ENCODE data around the gene NOVA2.
"Not testable (repeated sequence)": the region's sequence is repeated elsewhere in the genome, so short reads cannot be mapped to it uniquely, and the experiment has no call there.

NOVA2 gene

DNA sequence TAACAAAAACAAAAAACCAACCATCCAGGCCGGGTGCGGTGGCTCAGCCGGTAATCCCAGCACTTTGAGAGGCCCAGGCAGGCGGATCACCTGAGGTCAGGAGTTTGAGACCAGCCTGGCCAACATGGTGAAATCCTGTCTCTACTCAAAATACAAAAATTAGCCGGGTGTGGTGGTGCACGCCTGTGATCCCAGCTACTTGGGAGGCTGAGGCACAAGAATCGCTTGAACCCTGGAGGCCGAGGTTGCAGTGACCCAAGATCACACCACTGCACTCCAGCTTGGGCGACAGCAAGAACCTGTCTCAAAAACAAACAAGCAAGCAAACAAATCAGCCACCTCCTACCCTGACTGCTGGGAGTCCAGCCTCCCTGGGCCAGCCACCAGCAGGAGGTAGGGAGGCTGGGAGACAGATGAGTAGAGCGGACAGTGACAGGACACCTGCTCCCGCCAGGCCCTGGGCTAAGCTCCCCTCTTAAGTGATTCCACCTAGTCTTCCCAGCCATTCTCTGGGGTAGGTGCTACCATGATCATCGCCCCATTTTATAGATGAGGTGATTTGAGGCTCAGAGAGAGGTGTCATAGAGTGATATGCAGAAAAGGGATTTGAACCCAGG, 77.6 kb downstream of the NOVA2 start:
- H3K4me3 ChIP-seq; H3K9me3 ChIP-seq; DNase-seq (ENCODE audit: low spot score in 2 of 2); H3K4me1 ChIP-seq; in situ Hi-C loops (cut with MboI; ENCODE audit: low sequenced_read_pairs); H3K27me3 ChIP-seq (ENCODE audit: low read depth): not testable (repeated sequence)
- peaks cover 16% of the 10 kb centered on the region for H3K36me3 ChIP-seq (replicated peaks)

DNA sequence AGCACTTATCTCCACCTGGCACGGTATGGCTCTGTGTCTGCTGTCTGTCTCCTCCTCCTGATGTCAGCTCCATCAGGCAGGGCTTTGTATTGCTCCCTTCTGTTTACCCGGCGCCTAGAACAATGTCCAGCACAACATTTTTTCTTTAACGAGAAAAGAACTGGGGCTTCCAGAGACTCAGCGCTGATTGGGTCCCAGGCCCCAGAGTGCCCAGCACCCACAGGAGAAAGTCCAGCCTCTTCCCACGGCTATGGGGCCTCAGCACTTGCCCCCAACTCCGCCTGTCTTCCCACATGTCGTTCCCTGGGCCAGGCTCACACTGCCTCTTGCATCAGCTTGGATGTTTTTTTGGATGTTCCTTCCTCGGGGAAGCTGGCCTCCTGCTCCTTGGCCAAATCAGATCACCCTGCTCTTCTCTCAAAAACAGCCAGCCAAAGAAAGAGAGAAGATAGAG, 78.1 kb downstream of the NOVA2 start:
- DNase-seq (ENCODE audit: low spot score in 2 of 2) = no peak
- Histone ChIP-seq H3K4me1 (no peaks in the 10 kb centered on the region; the same call in 1 of the 2 replicates), H3K36me3 (replicated peaks) (peaks cover 16% of the 10 kb centered on the region), H3K4me3 (no peak overlapping the region), H3K9me3 (no peaks in the 10 kb centered on the region), H3K27me3 (ENCODE audit: low read depth) (no peaks in the 10 kb centered on the region)
- in situ Hi-C loops (cut with MboI; ENCODE audit: low sequenced_read_pairs) = no loop called here

DNA sequence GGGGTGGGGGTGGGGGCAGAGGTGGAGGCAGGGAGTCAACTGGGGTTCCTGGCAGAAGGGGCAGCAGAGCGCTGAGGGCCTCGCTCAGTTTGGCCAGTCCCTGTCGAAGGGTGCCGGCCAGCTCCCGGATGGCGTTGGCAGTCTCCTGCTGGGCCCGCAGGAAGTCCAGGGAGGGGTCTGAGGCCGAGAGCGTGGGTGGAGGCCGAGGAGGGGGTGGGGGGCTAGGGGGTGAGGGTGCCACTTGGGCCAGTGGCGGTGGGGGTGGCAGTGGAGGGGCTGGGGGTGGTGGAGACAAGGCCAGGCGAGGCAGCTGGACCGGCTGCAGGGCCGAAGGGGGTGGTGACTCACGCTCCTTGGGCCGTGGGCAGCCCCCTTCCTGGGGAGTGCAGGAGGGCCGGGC, 82.8 kb downstream of the NOVA2 start:
- Histone ChIP-seq H3K4me3 (no peak overlapping the region), H3K9me3 (no peaks in the 10 kb centered on the region), H3K27me3 (ENCODE audit: low read depth) (no peaks in the 10 kb centered on the region), H3K36me3 (replicated peaks) (no peaks in the 10 kb centered on the region; the same call in 1 of the 2 replicates), H3K4me1 (peaks cover 4% of the 10 kb centered on the region)
- no peak for DNase-seq (ENCODE audit: low spot score in 2 of 2)
- in situ Hi-C loops (cut with MboI; ENCODE audit: low sequenced_read_pairs) = no loop called here

DNA sequence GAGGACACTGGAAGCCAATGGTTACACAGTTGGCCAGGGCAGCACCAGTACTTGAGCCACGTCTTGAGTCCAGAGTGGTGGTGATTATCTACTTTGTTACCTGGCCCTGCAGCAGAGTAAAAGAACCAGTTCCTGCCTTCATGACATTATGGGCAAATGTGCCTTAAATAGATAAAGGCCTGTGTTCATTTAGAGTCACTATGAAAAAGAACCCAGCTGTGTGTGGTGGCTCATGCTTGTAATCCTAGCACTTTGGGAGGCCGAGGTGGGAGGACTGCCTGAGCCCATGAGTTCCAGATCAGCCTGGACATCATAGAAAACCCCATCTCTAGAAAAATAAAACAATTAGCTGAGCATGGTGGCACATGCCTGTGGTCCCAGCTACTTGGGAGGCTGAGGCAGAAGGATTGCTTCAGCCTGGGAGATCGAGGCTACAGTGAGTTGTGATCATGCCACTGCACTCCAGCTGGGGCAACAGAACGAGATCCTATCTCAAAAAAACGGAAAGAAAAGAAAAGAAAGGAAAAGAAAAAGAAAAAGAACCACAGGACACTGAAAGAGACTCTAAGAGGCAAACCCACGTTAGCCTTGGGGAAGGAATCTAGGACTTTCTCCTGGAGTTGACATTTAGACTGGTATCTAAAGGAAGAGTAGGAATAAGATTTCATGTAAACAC, 84.3 kb downstream of the NOVA2 start:
- H3K9me3 ChIP-seq = no peaks in the 10 kb centered on the region
- H3K4me3 ChIP-seq = no peak overlapping the region
- H3K4me1 ChIP-seq = peaks cover 11% of the 10 kb centered on the region
- no peaks in the 10 kb centered on the region for H3K27me3 ChIP-seq (ENCODE audit: low read depth)
- in situ Hi-C loops (cut with MboI; ENCODE audit: low sequenced_read_pairs) = no loop called here
- no peak for DNase-seq (ENCODE audit: low spot score in 2 of 2)
- peaks cover 4% of the 10 kb centered on the region; the same call in 1 of the 2 replicates for H3K36me3 ChIP-seq (replicated peaks)

DNA sequence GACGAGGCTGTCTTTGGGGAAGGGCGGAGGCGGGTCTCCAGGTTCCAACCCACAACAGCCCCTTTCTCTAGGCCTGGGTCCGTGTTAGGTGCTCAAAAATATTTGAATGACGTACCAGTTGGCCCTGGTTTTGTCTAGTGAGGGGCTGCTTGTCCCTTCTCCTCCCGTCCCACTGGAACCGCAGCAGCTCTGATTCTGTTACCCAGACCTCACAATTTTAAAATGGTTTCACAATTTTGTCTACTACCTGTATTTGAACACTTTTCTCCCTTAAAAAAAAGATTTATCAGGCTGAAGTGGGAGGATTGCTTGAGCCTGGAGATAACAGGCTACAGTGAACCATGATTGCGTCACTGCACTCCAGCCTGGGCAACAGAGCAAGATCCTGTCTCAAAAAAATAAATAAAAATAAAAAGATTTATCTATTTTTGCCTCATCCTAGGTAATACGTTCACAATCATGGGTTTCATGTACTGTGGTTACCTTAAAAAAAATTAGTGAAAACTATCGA, 86.4 kb downstream of the NOVA2 start:
- DNase-seq (ENCODE audit: low spot score in 2 of 2) = peak in 1 of 2 experiments; percentile 34
- H3K9me3 ChIP-seq = no peaks in the 10 kb centered on the region
- peaks cover 14% of the 10 kb centered on the region; the same call in 1 of the 2 replicates for H3K36me3 ChIP-seq (replicated peaks)
- H3K4me3 ChIP-seq = peak overlapping the region; percentile 50
- in situ Hi-C loops (cut with MboI; ENCODE audit: low sequenced_read_pairs) = no loop called here
- peaks cover 19% of the 10 kb centered on the region for H3K4me1 ChIP-seq
- H3K27me3 ChIP-seq (ENCODE audit: low read depth) = no peaks in the 10 kb centered on the region

DNA sequence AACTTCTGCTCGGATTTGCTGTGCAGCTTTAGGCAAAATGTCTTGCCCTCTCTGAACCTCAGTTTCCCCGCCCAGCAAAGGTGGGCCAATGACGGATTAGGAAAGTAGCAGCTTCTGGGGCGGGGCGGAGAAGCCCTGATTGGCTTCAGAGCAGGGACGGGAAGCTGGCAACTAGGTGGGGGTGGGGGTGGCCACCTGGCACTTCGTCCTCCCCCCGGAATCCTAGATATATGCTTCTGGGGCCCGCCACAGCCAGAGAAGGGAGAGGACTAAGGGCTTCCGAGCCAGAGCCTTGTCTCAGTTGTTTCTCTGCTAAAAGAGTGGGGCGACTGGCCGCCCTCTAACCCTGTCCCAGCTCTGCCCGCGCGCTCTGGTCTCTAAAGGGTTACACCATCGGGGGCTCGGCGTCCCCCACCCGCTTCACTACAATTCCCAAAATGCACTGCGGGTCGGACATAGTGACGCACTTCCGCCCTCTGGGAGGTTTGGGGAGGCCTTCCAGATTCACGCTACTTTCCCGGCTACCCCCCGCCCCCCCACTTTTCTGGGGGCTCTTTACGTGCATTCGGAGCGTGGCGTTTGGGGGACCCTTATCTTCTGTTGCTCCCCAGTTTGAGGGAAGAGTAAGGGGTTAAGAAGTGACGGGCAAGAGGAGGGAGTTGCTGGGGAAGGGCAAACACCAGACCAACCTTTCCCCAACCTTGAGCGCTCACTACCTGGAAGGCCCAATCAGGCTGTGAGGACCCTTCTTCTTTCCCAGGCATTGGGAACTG, 87.1 kb downstream of the NOVA2 start:
- in situ Hi-C loops (cut with MboI; ENCODE audit: low sequenced_read_pairs) = no loop called here
- Histone ChIP-seq H3K4me1 (peaks cover 19% of the 10 kb centered on the region), H3K36me3 (replicated peaks) (peaks cover 14% of the 10 kb centered on the region; the same call in 1 of the 2 replicates), H3K9me3 (no peaks in the 10 kb centered on the region), H3K27me3 (ENCODE audit: low read depth) (no peaks in the 10 kb centered on the region), H3K4me3 (peak overlapping the region; percentile 50)
- DNase-seq (ENCODE audit: low spot score in 2 of 2) = peak; percentile 89 to 94

DNA sequence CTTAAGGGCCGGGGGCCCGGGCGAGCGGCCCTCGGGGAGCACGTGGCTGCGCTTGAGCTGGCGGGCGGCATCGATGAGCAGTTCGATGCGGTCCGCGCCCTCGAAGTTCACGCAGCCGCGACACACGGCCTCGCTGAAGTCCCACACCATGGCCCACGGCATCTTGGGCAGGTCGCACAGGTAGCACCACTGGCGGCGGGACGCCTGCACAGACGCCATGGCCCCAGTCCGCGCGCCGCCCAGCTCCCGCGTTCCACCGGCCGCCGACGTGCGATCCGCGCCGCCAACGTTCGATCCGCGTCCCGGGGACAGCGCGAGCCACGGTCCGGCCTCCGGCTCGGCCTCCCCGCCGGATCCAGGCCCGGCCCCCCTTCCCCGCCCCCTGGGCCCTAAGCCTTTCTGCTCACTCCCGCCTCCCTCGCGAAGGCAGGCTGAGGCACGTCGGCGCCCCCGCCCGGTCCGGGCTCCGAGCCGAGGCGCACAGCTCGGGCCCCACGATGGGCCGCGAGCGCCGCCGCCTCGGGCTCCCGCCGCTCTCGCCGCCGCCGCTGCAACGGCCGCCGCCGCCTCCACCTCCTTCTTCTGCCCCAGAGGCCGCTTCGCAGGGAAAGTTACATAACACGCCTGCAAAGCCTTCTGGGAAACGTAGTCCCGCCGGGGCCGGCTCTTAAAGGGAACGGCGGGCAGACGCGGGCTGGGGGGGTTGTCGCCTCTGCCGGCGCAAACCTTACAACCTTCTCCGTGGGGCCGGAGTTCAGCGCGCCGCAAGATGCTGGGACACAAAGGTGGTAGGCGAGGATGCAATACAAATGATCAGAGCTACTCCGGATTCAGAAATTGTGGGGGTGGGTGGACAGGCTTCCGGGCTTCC, 87.9 kb downstream of the NOVA2 start, which contains the start of gene IRF2BP1:
Gene IRF2BP1 (minus strand): TSS at position 586 of the 871 bp plus-strand sequence. CDS start 367 bp downstream, at position 219.
- Histone ChIP-seq H3K4me3 (peak within 1 kb of the TSS; percentile 50), H3K36me3 (replicated peaks) (peaks cover 14% of the 10 kb centered on the region; the same call in 1 of the 2 replicates), H3K9me3 (no peaks in the 10 kb centered on the region), H3K4me1 (peaks cover 19% of the 10 kb centered on the region), H3K27me3 (ENCODE audit: low read depth) (no peaks in the 10 kb centered on the region)
- in situ Hi-C loops (cut with MboI; ENCODE audit: low sequenced_read_pairs) = no loop called here
- DNase-seq (ENCODE audit: low spot score in 2 of 2) = peak; percentile 87 to 94

DNA sequence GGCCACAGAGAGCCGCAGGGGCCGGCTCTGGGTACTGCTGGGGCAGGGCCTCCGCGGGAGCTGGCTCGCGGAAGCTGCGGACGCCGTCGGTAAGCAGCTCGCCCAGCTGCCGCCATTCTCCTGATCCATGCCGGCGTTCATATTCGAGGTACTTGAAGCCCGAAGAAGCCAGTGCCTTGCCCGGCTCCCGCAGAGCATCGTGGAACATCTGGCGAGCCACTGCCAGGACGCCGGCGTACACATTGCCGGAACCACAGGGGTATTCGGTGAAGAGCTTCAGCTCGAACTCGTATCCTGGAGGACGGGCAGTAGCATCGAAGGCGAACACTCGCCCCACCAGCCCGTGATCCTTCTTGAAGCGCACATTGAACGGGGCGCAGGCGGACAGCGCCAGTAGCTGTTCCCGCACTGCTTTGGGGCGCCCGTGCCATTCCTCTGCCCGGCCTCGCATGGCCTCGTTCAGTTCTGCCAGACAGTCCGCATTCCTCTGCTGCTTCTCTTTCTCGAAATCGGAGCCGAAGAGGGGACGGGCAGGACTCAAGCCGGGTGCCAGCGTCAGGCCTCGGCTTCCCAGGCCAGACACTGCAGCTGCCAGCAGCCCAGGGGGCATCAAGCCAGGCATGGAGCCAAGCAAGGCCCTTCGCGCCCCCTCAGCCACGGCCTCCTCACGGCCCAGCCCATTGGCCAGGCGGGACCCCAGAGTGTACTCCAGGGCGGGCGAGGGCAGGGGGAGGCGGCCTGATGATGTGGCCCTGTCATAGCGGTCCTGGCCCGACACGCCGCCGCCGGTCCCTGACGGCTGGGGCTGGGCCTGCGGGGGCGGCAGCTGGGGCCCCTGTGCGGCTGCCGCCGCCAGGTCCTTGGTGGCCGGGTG, 88.7 kb downstream of the NOVA2 start:
- peak overlapping the region; percentile 50 for H3K4me3 ChIP-seq
- no peaks in the 10 kb centered on the region for H3K9me3 ChIP-seq
- H3K36me3 ChIP-seq (replicated peaks) = peaks cover 14% of the 10 kb centered on the region; the same call in 1 of the 2 replicates
- in situ Hi-C loops (cut with MboI; ENCODE audit: low sequenced_read_pairs) = no loop called here
- peaks cover 19% of the 10 kb centered on the region for H3K4me1 ChIP-seq
- DNase-seq (ENCODE audit: low spot score in 2 of 2) = peak in 1 of 2 experiments; percentile 41
- no peaks in the 10 kb centered on the region for H3K27me3 ChIP-seq (ENCODE audit: low read depth)

DNA sequence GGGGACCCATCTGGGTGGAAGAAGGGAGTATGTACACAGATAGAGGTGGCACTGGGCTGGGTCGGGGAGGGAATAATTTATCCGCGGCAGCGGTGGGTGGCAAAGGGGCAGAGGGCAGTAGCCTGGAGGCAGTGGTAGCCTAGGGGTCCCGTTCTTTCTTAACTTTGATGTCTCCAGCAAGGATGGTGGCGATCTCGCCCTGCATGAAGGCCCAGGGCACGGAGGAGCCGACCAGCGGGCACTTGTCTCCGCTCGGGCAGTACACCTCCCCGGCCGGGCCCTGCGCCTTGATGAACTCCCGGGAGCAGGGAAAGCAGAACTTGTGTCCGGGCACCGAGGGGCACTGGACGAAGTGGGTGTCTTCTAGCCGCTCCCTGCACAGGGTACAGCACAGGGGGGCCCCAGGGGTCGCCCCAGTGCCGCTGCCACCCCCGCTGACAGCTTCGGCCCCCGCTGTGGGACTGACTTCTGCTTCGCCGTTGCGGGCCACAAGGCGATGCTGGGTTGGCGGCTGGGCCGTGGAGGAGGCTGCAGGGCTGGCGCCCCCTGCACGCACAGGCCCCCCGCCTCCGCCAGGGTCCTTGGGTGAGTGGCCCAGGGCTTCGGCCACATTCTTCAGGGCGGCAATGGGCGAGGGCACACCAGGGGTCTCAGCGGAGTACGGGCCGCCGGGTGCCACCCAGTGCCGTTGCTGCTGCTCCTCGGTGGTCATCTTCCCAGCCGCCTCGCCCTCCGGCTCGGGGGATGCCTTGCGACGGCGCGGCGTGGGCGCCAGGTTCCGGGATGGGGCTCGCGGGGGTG, 89.6 kb downstream of the NOVA2 start:
- no peak overlapping the region for H3K4me3 ChIP-seq
- peaks cover 14% of the 10 kb centered on the region; the same call in 1 of the 2 replicates for H3K36me3 ChIP-seq (replicated peaks)
- in situ Hi-C loops (cut with MboI; ENCODE audit: low sequenced_read_pairs) = no loop called here
- H3K4me1 ChIP-seq = peaks cover 19% of the 10 kb centered on the region
- no peak for DNase-seq (ENCODE audit: low spot score in 2 of 2)
- no peaks in the 10 kb centered on the region for H3K9me3 ChIP-seq
- H3K27me3 ChIP-seq (ENCODE audit: low read depth) = no peaks in the 10 kb centered on the region
